Measurements from ENCODE around the gene SCAND1. TPM values are rescaled to one million over a fixed set of nuclear protein-coding genes. Genes with fewer than 3 reads are reported as not detected.

SCAND1 gene
- total RNA-seq, 2 donors from 2014 or later, result 137 to 199 TPM

DNA sequence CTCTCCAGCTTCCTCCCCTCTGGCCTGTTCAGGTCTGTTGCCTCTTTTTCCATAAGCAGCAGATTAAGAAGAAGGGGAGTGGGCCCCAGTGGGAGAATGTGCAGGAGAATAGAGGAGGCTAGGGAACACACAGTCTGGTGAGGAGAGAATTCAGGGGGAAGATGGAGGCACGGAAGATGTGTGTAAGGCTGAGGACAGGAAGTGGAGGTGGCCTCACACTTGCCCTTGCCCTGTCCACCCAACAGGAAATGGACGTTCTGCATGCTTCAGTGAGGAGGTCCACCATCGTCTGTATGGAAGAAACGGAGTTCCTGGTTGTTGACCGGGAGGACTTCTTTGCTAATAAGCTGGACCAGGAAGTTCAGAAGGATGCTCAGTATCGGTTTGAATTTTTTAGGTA is 30.1 kb upstream of the SCAND1 start:
- TF ChIP-seq, protein P1, sequence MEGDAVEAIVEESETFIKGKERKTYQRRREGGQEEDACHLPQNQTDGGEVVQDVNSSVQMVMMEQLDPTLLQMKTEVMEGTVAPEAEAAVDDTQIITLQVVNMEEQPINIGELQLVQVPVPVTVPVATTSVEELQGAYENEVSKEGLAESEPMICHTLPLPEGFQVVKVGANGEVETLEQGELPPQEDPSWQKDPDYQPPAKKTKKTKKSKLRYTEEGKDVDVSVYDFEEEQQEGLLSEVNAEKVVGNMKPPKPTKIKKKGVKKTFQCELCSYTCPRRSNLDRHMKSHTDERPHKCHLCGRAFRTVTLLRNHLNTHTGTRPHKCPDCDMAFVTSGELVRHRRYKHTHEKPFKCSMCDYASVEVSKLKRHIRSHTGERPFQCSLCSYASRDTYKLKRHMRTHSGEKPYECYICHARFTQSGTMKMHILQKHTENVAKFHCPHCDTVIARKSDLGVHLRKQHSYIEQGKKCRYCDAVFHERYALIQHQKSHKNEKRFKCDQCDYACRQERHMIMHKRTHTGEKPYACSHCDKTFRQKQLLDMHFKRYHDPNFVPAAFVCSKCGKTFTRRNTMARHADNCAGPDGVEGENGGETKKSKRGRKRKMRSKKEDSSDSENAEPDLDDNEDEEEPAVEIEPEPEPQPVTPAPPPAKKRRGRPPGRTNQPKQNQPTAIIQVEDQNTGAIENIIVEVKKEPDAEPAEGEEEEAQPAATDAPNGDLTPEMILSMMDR (IDR thresholded peaks at IDR 0.05), result no peak
- TF ChIP-seq POLR2AphosphoS5 (IDR thresholded peaks at IDR 0.05), result no peak
- TF ChIP-seq POLR2A (IDR thresholded peaks at IDR 0.05), result no peak
- DNase-seq (ENCODE audit: low spot score), result no peak
- Histone ChIP-seq H3K36me3 (no peaks in the 10 kb centered on the region), H3K27ac (no peak overlapping the region), H3K4me1 (replicated peaks) (no peaks in the 10 kb centered on the region), H3K9me3 (no peaks in the 10 kb centered on the region), H3K27me3 (replicated peaks; ENCODE audit: insufficient read depth) (no peaks in the 10 kb centered on the region), H3K4me3 (no peak overlapping the region)
- WGBS, result 75% methylated on average over 6 of the region's 6 CpGs
- intact Hi-C loops (cut with DNase I), result no loop called here

DNA sequence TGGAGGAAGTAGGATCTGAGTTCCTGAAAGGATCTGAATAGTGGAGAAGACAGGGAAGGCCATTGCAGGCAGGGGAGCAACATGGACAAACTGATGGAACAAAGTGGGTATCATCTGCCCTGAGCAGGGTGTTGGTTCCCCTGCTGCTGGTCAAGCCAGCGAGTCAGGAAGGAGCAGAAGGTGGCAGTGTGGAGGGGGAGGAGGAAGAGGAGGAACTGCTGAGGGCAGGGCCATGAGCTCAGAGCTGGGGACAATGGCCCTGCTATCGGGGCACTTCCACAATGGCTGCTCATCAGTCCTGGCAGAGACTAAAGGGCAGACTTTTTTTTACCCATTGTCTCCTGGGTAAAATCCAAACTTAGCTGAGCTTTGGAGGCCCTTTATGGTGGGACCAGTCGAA is 27.7 kb upstream of the SCAND1 start:
- 73% methylated on average over 3 of the region's 3 CpGs for WGBS
- H3K27me3 ChIP-seq (replicated peaks; ENCODE audit: insufficient read depth), result no peaks in the 10 kb centered on the region
- no peak overlapping the region for H3K4me3 ChIP-seq
- no peak overlapping the region for H3K27ac ChIP-seq
- H3K9me3 ChIP-seq, result no peaks in the 10 kb centered on the region
- no peak for TF ChIP-seq POLR2AphosphoS5 (IDR thresholded peaks at IDR 0.05)
- TF ChIP-seq, protein P1 (IDR thresholded peaks at IDR 0.05), result no peak
- no peak for TF ChIP-seq POLR2A (IDR thresholded peaks at IDR 0.05)
- no peak for DNase-seq (ENCODE audit: low spot score)
- H3K4me1 ChIP-seq (replicated peaks), result no peaks in the 10 kb centered on the region
- intact Hi-C loops (cut with DNase I), result no loop called here
- H3K36me3 ChIP-seq, result no peaks in the 10 kb centered on the region

DNA sequence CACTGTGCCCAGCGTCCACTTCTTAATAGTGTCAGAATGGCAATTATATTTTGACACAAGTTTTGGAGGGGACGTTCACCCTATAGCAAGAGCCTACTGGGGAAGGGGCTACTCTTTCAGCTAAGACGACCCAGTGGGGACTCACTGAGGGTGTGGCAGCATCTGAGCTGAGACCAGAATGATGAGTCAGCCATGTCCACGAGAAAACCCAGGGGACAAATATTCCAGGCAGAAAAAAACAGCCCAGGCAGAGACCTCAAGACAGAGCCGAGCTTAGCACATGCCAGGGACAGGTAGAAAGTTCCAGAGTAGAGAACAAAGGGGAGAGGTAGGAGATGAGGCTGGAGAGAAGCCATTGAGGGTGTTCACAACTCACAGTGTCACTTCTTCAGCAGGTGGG is 25.2 kb upstream of the SCAND1 start:
- DNase-seq (ENCODE audit: low spot score), result no peak
- H3K9me3 ChIP-seq, result no peaks in the 10 kb centered on the region
- intact Hi-C loops (cut with DNase I), result no loop called here
- TF ChIP-seq POLR2AphosphoS5 (IDR thresholded peaks at IDR 0.05), result no peak
- H3K27ac ChIP-seq, result no peak overlapping the region
- no peak overlapping the region for H3K4me3 ChIP-seq
- H3K27me3 ChIP-seq (replicated peaks; ENCODE audit: insufficient read depth), result no peaks in the 10 kb centered on the region
- no peaks in the 10 kb centered on the region for H3K4me1 ChIP-seq (replicated peaks)
- 58% methylated on average over 5 of the region's 5 CpGs for WGBS
- no peaks in the 10 kb centered on the region for H3K36me3 ChIP-seq

DNA sequence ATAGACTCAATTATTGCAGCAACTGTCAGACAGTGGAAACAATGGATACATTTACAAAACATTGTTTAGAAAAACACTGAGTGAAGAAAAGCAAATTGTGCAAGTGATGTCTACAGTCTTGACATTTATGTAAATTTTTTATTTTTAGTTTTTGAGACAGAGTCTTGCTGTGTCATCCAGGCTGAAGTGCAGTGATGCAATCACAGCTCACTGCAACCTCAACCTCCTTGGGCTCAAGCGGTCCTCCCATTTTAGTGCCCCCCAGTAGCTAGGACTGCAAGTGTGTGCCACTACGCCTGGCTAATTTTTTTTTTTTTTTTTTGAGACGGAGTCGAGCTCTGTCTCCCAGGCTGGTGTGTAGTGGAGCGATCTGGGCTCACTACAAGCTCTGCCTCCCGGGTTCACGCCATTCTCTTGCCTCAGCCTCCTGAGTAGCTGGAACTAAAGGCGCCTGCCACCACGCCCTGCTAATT is 23.8 kb upstream of the SCAND1 start:
- Histone ChIP-seq H3K27ac (no peak overlapping the region), H3K9me3 (no peaks in the 10 kb centered on the region), H3K4me3 (no peak overlapping the region), H3K36me3 (no peaks in the 10 kb centered on the region), H3K27me3 (replicated peaks; ENCODE audit: insufficient read depth) (no peaks in the 10 kb centered on the region), H3K4me1 (replicated peaks) (no peaks in the 10 kb centered on the region)
- 91% methylated on average over 9 of the region's 9 CpGs for WGBS
- TF ChIP-seq POLR2AphosphoS5 (IDR thresholded peaks at IDR 0.05), result no peak
- no peak for DNase-seq (ENCODE audit: low spot score)
- intact Hi-C loops (cut with DNase I), result no loop called here

DNA sequence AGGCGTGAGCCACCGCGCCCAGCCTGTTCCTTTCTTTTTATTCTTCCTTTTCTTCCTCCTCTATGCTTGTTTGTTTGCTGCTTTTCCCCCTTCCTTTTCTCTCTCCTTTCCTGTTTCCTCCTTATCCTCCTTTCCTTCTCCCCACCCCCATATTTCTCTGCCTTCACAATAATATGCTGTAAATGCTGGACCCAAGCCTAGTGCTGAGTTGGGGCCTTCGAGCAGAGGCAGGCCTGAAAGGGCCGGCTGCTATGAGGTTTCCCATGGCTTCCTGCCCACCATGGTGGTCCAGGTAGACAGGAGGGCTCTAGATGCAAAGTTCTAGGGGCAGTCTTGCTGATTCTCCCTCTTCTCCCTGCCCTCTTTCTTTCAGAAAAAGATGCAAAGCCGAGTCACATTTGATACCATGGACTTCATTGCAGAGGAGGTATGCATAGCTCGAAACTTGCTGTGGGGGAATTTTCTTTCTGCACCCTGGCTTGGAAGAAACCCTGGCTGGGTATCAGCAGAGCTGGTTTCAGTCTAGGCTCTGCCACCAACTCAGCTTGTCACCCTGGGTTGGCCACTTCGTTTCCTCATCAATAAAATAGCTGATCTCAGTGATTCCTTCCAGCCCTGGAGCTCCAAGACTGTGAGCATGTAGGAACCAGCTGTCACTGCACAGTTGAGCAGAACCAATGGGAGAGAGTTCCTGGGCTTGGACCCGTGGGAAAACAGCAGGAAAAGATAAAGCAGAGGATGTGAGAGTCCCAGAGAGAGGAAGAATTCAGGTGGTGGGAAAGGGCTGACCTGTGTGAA is 21.5 kb upstream of the SCAND1 start:
- H3K4me1 ChIP-seq (replicated peaks), result no peaks in the 10 kb centered on the region
- H3K27me3 ChIP-seq (replicated peaks; ENCODE audit: insufficient read depth), result no peaks in the 10 kb centered on the region
- WGBS, result 66% methylated on average over 9 of the region's 9 CpGs
- H3K9me3 ChIP-seq, result no peaks in the 10 kb centered on the region
- TF ChIP-seq, protein P1 (IDR thresholded peaks at IDR 0.05), result no peak
- TF ChIP-seq POLR2AphosphoS5 (IDR thresholded peaks at IDR 0.05), result no peak
- TF ChIP-seq POLR2A (IDR thresholded peaks at IDR 0.05), result no peak
- intact Hi-C loops (cut with DNase I), result no loop called here
- DNase-seq (ENCODE audit: low spot score), result no peak
- no peak overlapping the region for H3K27ac ChIP-seq
- no peaks in the 10 kb centered on the region for H3K36me3 ChIP-seq
- no peak overlapping the region for H3K4me3 ChIP-seq

DNA sequence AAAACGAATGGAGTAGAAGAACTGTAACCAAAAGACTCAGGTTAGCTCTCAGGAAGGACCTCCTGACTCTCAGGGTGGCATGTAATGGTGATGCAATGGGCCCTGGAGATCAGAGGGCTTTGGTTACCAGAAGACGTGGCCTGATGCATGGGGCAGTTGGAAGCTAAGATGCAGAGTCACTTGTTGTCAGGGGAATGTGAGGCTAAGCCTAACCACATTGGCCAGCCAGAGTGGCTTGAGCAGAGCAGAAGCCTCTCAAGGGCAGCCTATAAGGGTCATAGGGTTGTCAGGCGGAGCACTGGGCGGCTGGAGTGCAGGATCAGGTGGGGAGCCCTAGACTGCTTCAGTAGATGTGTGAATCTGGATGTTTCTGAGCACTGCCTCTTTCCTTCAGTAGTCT is 20.0 kb upstream of the SCAND1 start:
- H3K4me3 ChIP-seq, result no peak overlapping the region
- no peaks in the 10 kb centered on the region for H3K4me1 ChIP-seq (replicated peaks)
- WGBS, result 83% methylated on average over 4 of the region's 4 CpGs
- no peaks in the 10 kb centered on the region for H3K9me3 ChIP-seq
- intact Hi-C loops (cut with DNase I), result no loop called here
- TF ChIP-seq, protein P1 (IDR thresholded peaks at IDR 0.05), result no peak
- TF ChIP-seq POLR2A (IDR thresholded peaks at IDR 0.05) (no peak), POLR2AphosphoS5 (IDR thresholded peaks at IDR 0.05) (no peak)
- no peaks in the 10 kb centered on the region for H3K36me3 ChIP-seq
- DNase-seq (ENCODE audit: low spot score), result no peak
- no peak overlapping the region for H3K27ac ChIP-seq
- H3K27me3 ChIP-seq (replicated peaks; ENCODE audit: insufficient read depth), result no peaks in the 10 kb centered on the region

All from prostate gland (tissue), 2 donors.